LNCAP (cell line): Measurements from ENCODE around the gene DLEC1.

Source experiments
- TF ChIP-seq, protein P1 (sequence below): fragments of 450-650 bp; IDR thresholded peaks from 2 replicates; pipeline ENCODE4 v1.5.1; 2017; ENCODE audit warnings: mild to moderate bottlenecking

DLEC1 gene

DNA sequence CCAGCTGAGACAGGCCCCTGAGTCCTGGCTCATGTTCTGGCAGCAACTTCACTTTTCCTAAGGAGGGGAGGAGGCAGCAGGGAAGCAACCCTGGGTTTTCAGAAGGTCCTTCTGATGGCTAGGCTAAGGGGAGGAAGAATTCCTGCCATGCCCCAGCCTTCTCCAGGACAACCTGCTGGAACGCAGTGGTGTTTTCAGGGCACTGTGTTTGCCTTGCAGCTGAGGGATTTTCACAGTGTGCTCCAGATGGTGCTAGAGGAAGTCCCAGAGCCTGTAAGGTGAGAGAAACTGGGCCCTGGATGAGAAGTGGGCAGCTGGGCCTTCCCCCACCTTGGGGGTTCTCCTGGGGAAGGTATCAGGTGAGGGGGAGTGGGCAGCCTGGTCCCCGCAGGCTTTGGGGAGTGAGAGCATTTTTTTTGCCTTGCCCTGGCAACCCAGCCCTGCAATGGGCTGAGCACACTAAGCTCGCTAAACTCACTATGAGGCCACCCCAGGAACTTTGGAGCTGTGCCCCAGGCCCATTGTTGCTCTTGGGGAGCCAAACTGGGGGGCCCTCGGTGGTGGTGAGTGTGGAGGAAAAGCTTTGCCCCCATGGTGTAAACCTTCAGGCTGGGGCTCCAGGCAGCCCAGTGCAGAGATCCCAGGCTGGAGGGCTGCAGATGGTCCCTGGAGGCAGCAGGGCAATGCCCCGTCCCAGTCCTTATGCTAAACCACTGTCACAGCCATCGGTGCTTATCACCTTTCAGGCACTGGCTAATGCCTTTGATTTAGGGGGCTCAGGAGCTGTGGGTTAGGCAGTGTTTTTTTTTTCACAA lies 56.9 kb downstream of the DLEC1 start:
- TF ChIP-seq, protein P1, sequence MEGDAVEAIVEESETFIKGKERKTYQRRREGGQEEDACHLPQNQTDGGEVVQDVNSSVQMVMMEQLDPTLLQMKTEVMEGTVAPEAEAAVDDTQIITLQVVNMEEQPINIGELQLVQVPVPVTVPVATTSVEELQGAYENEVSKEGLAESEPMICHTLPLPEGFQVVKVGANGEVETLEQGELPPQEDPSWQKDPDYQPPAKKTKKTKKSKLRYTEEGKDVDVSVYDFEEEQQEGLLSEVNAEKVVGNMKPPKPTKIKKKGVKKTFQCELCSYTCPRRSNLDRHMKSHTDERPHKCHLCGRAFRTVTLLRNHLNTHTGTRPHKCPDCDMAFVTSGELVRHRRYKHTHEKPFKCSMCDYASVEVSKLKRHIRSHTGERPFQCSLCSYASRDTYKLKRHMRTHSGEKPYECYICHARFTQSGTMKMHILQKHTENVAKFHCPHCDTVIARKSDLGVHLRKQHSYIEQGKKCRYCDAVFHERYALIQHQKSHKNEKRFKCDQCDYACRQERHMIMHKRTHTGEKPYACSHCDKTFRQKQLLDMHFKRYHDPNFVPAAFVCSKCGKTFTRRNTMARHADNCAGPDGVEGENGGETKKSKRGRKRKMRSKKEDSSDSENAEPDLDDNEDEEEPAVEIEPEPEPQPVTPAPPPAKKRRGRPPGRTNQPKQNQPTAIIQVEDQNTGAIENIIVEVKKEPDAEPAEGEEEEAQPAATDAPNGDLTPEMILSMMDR: no peak

DNA sequence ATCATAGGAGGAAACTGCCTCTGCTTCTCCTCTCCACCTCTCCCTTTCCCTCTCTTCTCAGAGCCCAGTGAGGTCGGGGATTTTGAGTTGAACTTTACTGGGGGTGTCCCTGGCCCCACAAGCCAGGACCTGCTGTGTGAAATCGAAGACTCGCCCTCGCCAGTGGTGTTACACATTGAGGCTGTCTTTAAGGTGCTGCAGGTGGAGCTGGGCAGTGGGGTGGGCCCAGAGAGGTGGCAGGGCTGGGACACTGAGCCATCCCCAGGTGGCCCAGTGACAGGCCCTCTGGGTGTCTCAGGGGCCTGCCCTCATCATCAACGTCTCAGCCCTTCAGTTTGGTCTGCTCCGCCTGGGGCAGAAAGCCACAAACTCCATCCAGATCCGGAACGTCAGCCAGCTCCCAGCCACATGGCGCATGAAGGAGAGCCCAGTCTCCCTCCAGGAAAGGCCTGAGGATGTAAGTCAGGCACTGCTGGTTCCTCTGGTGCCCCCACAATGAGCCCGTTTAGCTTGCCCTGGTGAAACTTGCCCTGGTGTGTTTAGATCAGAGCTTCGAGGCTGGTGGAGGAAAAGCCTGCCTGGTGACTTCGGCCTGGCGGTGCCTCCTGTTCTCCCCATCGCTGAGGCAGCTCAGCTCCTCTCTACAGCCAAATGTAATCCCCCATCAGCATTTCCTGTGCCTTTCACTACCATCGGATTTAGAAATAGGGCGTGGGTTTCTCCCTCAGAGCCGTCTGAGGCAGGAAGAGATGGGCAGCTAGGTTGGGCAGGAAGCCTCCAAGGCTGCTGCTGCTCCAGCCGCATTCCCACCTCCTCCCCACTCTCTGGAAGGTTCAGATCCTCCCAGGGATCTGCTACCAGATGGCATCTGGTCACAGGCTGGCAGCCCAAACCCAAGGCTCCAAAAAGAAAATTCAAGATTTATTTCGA lies 58.7 kb downstream of the DLEC1 start:
- TF ChIP-seq, protein P1: no peak

DNA sequence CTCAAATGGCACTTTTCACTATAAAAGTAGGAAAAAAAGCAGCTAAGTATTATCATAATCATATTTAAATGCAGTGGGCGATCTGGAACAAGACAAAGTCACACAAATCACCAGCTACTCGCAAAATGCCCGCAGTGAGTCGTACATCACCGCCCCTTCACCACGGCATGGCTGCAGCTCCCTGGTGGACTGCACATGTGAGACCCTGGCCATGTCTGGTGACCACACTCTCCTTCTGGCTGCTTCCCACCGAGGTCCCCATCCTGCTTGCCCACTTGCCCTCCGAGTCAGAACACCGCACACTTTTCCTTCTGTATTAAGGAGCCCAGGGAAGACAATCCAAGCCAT lies 59.3 kb downstream of the DLEC1 start:
- TF ChIP-seq, protein P1: no peak

DNA sequence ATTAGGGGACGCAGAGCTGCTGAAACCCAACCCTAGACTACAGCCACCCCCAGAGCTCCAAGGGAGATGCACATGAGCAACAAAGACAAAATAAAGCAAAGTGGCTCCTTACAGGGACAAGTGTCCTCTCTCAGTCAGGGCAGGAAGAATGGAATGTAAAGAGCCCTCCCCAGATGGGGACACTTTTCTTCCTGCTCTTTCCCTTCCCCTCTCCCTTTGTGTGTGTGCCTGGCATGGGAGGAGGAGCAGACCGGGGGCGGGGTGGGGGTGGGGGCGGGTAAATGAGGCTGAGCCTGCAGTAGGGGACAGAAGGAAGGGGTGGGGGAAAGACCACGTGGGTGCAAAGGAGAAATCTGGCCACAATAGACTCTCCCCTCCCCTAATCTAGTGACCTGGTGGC lies 60.5 kb downstream of the DLEC1 start:
- TF ChIP-seq, protein P1: no peak

DNA sequence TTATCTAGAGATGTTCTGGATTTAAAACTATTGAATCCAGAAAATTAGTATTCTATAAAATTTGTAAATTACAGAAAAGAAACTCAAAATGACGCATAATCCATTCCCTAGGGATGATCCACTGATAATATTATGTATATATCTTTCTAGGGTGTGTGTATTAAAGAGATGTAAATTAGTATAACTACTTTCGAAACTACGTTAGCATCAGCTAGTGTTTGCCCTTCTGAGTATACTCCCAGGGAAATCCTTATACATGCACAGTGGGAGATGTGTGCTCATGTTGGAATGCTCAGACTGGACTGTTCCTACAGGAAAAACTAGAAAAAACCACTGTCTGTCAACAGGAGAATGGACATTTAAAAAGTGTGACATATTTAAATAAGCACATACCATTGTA lies 61.5 kb downstream of the DLEC1 start:
- TF ChIP-seq, protein P1: no peak

DNA sequence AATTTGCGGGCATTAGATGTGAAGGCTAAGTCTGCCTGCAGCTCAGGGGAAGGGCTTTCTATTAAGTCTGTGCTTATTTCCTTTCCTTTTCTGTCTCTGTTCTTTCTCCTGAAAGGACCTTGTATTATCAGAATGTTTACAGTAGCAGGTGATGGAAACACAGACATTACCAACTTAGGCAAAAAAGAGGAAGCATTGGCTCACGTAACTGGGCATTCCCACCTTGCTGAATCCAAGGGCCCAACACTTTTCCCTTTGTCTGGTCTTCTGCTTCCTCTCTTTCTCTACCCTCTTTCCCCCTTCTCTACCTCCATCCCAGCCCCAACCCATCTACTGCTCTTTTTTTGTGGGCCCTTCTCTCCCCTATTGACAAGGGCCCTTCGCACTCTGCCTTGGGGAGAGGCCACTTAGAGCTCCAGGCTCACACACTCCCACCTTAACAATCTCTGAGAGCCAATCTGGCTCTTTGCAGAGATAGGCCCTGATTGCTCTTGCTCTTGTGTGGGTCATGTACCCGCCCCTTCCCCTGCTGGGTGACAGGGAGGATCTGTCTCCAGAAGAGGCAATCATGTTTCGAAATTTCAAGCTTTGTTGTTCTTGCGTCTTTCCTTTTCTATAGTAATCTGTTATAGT lies 62.9 kb downstream of the DLEC1 start:
- TF ChIP-seq, protein P1: no peak

DNA sequence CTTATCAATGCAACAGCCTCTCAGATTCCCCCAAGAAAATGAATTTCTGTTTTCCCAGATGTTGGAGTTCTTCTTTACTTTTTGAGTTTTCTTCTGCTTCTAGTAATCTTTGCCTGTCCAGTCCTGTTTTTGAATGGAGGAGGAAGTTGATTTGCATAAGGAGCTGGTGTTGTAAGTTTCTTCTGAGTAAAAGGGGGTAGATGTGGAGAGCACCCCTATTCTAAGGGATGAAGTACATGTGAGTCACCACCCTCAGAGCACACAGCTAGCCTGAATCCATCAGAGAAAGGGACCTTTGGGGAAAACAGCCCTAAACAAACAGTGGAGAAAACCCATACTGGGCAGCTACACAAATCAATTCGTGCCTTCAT lies 63.4 kb downstream of the DLEC1 start:
- TF ChIP-seq, protein P1: no peak
